OCI-LY3 (cell line): ENCODE results near the gene BRAP.

Experiments used
- CTCF ChIP-seq: fragments of 200-600, 300-600 bp; sonication (generic); IDR thresholded peaks from 2 replicates; pipeline ENCODE4 v1.5.1; 2014; ENCODE audit warnings: antibody characterized with exemption, low read length, low read depth
- EZH2phosphoT487 ChIP-seq: fragments of 200-600 bp; shearing (Covaris generic); IDR thresholded peaks from 2 replicates; pipeline ENCODE4 v1.6.1; 2018; ENCODE audit warnings: antibody characterized with exemption, mixed run types, low read depth

DNA sequence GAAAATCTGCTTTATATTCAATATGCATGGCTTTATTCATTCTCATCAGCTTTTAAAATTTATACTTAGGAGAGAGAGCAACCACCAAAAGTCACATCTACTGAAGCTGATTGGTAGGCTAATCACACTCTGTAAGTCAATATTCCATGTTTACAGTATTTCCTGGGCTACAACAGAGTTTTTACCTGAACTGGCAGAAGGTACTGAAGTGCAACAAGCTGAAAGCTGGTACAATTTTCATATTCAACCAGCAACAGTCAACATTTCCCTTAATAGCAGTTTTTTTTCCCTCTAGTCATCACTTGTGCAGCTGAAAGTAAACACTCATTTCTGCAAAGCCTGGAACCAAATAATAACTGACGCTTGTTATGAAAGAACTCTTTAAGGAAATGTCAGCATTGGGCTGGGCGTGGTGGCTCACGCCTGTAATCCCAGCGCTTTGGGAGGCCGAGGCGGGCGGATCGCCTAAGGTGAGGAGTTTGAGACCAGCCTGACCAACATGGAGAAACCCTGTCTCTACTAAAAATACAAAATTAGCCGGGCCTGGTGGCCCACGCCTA is 12.9 kb downstream of the BRAP start:
- no peak for TF ChIP-seq CTCF
- no peak for TF ChIP-seq EZH2phosphoT487
